GM12878 (cell line): ENCODE data around the gene CORO7. TPM values are rescaled to one million over a fixed set of nuclear protein-coding genes. Genes with fewer than 3 reads are reported as not detected.

Experiments
- JUNB ChIP-seq: IDR thresholded peaks from 2 replicates; pipeline ENCODE4 v1.6.1; 2016; ENCODE audit warnings: antibody characterized with exemption, mild to moderate bottlenecking
- SMAD5 ChIP-seq: IDR thresholded peaks from 2 replicates; pipeline ENCODE4 v1.6.1; 2016; ENCODE audit warnings: antibody characterized with exemption, low read depth
- SMARCA5 ChIP-seq: fragments of 450-650 bp; IDR thresholded peaks from 2 replicates; pipeline ENCODE4 v1.6.1; 2017; ENCODE audit warnings: mild to moderate bottlenecking
- SREBF1 ChIP-seq: IDR thresholded peaks from 2 replicates; pipeline ENCODE4 v1.6.1; 2012; ENCODE audit warnings: mild to moderate bottlenecking, low read length
- STAT1 ChIP-seq: fragments of 450-650 bp; conservative IDR thresholded peaks from 2 replicates; pipeline ENCODE4 v1.6.1; 2014; ENCODE audit warnings: antibody characterized with exemption, mild to moderate bottlenecking
- TCF7 ChIP-seq: IDR thresholded peaks from 2 replicates; pipeline ENCODE4 v1.6.1; 2014; ENCODE audit warnings: antibody characterized with exemption, borderline replicate concordance
- ZNF207 ChIP-seq: fragments of 450-650 bp; IDR thresholded peaks from 2 replicates; pipeline ENCODE4 v1.6.1; 2014; ENCODE audit warnings: antibody characterized with exemption, mild to moderate bottlenecking, borderline replicate concordance
- polyA plus RNA-seq, 11 experiments: library from polyadenylated mRNA; depleted of rRNA in 4 of 11; unstranded in 6 of 11; stranded (reverse) in 5 of 11; fragments of >200 nt; fragmentation: Nextera tagmentation in 4 of 11; fragmentation: Illumina TruSeq in 1 of 11; extraction: Ambion mirVana in 4 of 11; extraction: Trizol in 1 of 11; gene quantifications; 1 replicate in 1 of 11; 2 replicates in 10 of 11; pipeline versions ENCODE4 v1.2.1 to v1.2.3, GENCODE V29; 2011 to 2016; ENCODE audit warnings: inconsistent platforms in 2 of 11, missing spikeins in 2 of 11, low read depth in 1 of 11
- total RNA-seq, 4 experiments: library from RNA; depleted of rRNA in 3 of 4; stranded (reverse); fragments of >200 nt in 3 of 4; fragmentation: Illumina TruSeq in 1 of 4; extraction: Trizol in 1 of 4; gene quantifications; 2 replicates each; pipeline versions ENCODE4 v1.2.1 to v1.2.3, GENCODE V29; 2013 to 2021
- TF ChIP-seq, protein P1 (sequence below): IDR thresholded peaks from 2 replicates; pipeline ENCODE4 v1.6.1; 2011; ENCODE audit warnings: mild to moderate bottlenecking, low read depth, low read length, moderate library complexity; ENCODE audit not compliant: insufficient replicate concordance
- TF ChIP-seq, protein P2 (sequence below): IDR thresholded peaks from 2 replicates; pipeline ENCODE4 v1.6.1; 2012; ENCODE audit warnings: low read depth, low read length, improper control_type of control experiment
- TF ChIP-seq, protein P3 (sequence below): fragments of 450-650 bp; IDR thresholded peaks from 2 replicates; pipeline ENCODE4 v1.6.1; 2014; ENCODE audit warnings: mild to moderate bottlenecking
- TF ChIP-seq, protein P4 (sequence below): fragments of 450-650 bp; IDR thresholded peaks from 2 replicates; pipeline ENCODE4 v1.6.1; 2016; ENCODE audit warnings: mild to moderate bottlenecking

Gene CORO7
- total and polyA plus RNA-seq, 10 of the 15 experiments (the other 5 are each of a cell fraction or from before 2014, with no cell fraction given): 0.64 to 89.2 (median 43.7) TPM

DNA sequence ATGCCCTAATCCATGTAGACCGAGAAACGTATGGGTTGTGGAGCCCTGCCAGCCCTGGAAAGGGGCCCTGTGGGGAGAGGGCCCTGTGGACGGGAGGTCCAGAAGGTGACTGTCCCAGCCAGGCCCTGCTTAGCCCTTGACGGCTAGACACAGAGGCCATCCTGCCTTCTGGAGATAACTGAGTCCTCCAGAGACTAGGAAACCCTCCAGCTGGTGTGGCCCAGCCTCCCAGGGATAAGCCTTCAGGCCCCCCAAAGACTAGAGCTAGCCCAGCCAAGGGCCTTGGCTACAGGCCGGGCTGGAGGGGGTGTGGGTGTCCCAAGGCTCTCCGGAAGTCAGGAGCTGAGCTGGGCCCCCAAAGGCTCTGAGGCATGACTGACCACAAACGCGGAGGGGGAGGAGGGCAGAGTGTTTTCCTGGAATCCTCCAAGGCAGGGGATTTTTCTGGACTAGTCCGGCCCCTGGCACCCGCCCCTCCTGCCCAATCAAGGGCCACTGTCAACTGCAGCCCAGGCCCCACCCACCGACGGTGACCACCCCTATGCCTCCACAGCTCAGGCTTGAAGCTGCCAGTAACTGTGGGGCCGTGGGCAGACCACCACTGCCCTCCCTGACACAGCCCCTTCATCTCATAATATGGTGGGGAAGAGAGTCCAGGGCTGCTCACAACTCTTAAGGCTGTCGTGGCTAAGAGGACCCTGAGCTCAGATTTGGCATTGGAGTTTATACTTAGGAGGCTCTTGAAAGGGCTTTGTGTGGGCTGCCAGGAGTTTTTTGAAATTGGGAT lies 45.6 kb downstream of the CORO7 start (continued):
- TF ChIP-seq, protein P1, sequence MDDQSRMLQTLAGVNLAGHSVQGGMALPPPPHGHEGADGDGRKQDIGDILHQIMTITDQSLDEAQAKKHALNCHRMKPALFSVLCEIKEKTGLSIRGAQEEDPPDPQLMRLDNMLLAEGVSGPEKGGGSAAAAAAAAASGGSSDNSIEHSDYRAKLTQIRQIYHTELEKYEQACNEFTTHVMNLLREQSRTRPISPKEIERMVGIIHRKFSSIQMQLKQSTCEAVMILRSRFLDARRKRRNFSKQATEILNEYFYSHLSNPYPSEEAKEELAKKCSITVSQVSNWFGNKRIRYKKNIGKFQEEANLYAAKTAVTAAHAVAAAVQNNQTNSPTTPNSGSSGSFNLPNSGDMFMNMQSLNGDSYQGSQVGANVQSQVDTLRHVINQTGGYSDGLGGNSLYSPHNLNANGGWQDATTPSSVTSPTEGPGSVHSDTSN: no peak
- no peak for TF ChIP-seq TCF7
- TF ChIP-seq, protein P2, sequence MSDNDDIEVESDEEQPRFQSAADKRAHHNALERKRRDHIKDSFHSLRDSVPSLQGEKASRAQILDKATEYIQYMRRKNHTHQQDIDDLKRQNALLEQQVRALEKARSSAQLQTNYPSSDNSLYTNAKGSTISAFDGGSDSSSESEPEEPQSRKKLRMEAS: no peak
- TF ChIP-seq ZNF207: no peak
- TF ChIP-seq, protein P3, sequence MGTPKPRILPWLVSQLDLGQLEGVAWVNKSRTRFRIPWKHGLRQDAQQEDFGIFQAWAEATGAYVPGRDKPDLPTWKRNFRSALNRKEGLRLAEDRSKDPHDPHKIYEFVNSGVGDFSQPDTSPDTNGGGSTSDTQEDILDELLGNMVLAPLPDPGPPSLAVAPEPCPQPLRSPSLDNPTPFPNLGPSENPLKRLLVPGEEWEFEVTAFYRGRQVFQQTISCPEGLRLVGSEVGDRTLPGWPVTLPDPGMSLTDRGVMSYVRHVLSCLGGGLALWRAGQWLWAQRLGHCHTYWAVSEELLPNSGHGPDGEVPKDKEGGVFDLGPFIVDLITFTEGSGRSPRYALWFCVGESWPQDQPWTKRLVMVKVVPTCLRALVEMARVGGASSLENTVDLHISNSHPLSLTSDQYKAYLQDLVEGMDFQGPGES: no peak
- no peak for TF ChIP-seq SMARCA5
- TF ChIP-seq SREBF1: no peak
- TF ChIP-seq STAT1: no peak
- TF ChIP-seq SMAD5: no peak
- TF ChIP-seq, protein P4, sequence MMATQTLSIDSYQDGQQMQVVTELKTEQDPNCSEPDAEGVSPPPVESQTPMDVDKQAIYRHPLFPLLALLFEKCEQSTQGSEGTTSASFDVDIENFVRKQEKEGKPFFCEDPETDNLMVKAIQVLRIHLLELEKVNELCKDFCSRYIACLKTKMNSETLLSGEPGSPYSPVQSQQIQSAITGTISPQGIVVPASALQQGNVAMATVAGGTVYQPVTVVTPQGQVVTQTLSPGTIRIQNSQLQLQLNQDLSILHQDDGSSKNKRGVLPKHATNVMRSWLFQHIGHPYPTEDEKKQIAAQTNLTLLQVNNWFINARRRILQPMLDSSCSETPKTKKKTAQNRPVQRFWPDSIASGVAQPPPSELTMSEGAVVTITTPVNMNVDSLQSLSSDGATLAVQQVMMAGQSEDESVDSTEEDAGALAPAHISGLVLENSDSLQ: no peak
- TF ChIP-seq JUNB: no peak
